Esophagus muscularis mucosa (tissue), 4 donors: Measurements from ENCODE around the gene LCNL1.

Experiments
- EP300 ChIP-seq: sonication (generic); formaldehyde crosslinking; IDR thresholded peaks from one replicate; pipeline ENCODE4 v1.6.1; 2017; ENCODE audit warnings: antibody characterized with exemption
- POLR2A ChIP-seq: fragments of 450-650 bp; IDR thresholded peaks from one replicate; pipeline ENCODE4 v1.6.1; 2017; ENCODE audit warnings: antibody characterized with exemption, moderate library complexity, mild to moderate bottlenecking, low read depth
- POLR2AphosphoS5 ChIP-seq, 2 donors: sonication (generic); formaldehyde crosslinking; IDR thresholded peaks; one replicate each; pipeline ENCODE4 v1.6.1; 2017; ENCODE audit warnings: antibody characterized with exemption in 2 of 2
- TF ChIP-seq, protein P1 (sequence below), 3 experiments: fragments of 200-600 bp in 2 of 3; fragments of 450-650 bp in 1 of 3; sonication (generic) in 2 of 3; IDR thresholded peaks; one replicate each; pipeline ENCODE4 v1.5.1; 2017 to 2019; ENCODE audit warnings: antibody characterized with exemption in 3 of 3, mild to moderate bottlenecking in 2 of 3, moderate library complexity in 1 of 3

DNA sequence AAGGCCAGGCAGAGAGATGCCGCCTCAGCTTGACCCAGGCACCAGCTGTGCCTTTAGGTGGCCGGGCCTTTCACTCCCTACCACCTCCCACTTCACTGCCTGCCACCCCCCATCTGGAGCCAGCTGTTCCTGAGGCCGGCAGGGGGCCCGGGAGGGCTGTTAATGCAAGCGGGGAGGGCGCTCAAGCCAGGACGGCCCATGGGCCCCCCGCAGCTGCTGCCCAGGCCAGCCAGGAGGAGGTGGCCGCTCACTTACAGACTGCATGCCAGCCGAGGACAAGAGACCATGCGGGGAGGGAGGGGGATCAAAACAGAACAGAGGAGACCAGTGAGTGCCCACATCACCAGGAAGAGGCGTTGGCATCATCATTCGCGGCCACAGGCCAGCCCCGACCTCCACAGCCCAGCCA lies 40.8 kb downstream of the LCNL1 start:
- no peak for TF ChIP-seq POLR2A
- no peak for TF ChIP-seq EP300
- TF ChIP-seq, protein P1, sequence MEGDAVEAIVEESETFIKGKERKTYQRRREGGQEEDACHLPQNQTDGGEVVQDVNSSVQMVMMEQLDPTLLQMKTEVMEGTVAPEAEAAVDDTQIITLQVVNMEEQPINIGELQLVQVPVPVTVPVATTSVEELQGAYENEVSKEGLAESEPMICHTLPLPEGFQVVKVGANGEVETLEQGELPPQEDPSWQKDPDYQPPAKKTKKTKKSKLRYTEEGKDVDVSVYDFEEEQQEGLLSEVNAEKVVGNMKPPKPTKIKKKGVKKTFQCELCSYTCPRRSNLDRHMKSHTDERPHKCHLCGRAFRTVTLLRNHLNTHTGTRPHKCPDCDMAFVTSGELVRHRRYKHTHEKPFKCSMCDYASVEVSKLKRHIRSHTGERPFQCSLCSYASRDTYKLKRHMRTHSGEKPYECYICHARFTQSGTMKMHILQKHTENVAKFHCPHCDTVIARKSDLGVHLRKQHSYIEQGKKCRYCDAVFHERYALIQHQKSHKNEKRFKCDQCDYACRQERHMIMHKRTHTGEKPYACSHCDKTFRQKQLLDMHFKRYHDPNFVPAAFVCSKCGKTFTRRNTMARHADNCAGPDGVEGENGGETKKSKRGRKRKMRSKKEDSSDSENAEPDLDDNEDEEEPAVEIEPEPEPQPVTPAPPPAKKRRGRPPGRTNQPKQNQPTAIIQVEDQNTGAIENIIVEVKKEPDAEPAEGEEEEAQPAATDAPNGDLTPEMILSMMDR (IDR thresholded peaks at IDR 0.05) = no peak
- no peak for TF ChIP-seq POLR2AphosphoS5 (IDR thresholded peaks at IDR 0.05)
